Measurements from ENCODE around the gene ADGRL1.
A peak's percentile ranks its signal among the peaks of the same experiment; 100 is the strongest.
"Not testable (repeated sequence)": the region's sequence is repeated elsewhere in the genome, so short reads cannot be mapped to it uniquely, and the experiment has no call there.

ADGRL1 gene

GRCh38 chr19:14218620-14219330 is 12.8 kb upstream of the ADGRL1 start:
- peak in 3 of 4 experiments; percentile 9 to 14 (median 13) for DNase-seq

- peak; percentile 44 to 52 (median 48) for DNase-seq
Measured at GRCh38 chr19:14217886-14218285, 11.9 kb upstream of the ADGRL1 start.

DNA sequence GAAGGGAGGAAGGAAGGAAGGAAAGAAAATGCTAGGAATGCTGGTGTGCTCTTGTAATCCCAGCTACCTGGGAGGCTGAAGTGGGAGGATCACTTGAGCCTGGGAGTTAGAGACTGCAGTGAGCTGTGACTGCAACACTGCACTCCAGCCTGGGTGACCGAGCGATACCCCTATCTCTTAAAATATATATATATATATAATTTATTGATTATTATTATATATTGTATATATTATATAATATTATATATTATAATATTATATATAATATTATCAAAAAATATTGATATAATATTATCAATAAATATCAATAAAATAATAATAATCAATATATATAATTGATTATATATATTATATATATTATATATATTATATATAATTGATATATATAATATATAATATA is 8.6 kb upstream of the ADGRL1 start:
- no peak for DNase-seq

DNA sequence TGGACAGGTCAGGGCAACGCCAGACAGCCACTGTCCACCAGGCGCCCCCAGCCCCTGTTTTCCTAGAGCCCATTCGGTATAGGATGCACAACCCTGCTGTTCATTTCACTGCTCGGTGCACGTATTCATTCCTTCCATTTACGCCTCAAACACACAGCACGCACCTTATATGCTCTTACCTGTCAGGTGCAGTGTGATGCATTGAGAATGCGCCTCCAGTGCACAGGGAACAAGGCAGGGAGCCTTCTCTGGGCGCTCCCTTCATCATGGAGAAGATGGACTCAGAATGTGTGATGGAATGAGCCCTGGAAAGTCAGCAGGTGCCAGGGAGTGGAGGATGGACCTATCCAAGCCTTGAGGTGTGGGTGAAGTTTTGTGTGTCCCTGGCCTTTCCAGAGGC is 4.2 kb upstream of the ADGRL1 start:
- not testable (repeated sequence) for DNase-seq

GRCh38 chr19:14209401-14209800 is 3.4 kb upstream of the ADGRL1 start:
- DNase-seq, result not testable (repeated sequence)

GRCh38 chr19:14208496-14208895 is 2.5 kb upstream of the ADGRL1 start:
- DNase-seq, result peak in 2 of 4 experiments; percentile 22 to 29

GRCh38 chr19:14207796-14208195 is 1.8 kb upstream of the ADGRL1 start:
- not testable (repeated sequence) for DNase-seq

DNA sequence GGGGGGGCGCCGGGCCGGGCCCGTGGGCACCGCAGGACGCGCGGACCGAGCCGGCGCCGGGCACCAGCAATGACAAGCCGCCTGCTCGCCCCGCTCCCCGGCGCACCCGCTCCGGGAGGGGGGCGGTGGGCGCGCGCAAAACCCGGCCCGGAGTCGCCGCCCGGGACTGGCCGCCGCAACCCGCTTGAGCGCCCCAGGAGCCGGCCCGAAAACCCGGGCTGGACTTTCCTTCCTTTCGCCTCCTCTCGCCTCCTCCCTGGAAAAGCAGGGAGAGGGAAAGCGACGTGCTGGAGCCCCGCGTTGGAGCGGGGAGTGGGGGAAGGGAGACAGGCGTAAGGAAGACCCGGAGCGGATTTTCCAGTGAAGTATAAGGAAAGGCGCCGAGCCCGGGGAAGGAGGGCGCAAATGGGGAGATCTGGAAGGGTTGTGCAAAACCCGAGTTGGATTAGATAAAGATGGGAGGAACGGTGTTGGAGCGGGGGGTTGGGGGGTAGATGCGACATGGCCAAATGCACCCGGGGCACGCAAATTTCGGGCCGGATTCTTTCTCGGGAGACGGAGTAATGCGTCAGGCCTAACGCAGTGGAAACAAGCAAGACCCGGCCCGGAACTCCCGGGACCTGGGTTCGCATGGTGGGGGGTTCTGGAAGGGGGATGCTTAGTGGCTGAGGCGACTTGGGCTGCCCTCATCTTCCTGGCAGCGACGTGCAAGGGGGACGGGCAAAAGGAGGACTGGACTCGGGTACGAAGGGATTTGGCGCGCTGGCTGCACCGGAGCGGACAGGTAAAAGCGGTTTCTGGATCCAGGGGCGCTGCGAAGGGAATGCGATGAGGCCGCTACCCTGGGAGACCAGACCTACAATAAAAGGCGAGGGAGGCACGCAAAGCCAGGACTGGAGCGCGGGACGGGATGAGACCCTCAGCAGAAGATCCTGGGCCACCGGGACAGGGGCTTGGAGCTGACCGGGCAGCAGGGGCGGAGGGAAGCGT is 1.1 kb upstream of the ADGRL1 start:
- peak; percentile 73 to 89 (median 75) for DNase-seq

- DNase-seq, result not testable (repeated sequence)
Measured at GRCh38 chr19:14206308-14206707, 339 bp upstream of the ADGRL1 start.

DNA sequence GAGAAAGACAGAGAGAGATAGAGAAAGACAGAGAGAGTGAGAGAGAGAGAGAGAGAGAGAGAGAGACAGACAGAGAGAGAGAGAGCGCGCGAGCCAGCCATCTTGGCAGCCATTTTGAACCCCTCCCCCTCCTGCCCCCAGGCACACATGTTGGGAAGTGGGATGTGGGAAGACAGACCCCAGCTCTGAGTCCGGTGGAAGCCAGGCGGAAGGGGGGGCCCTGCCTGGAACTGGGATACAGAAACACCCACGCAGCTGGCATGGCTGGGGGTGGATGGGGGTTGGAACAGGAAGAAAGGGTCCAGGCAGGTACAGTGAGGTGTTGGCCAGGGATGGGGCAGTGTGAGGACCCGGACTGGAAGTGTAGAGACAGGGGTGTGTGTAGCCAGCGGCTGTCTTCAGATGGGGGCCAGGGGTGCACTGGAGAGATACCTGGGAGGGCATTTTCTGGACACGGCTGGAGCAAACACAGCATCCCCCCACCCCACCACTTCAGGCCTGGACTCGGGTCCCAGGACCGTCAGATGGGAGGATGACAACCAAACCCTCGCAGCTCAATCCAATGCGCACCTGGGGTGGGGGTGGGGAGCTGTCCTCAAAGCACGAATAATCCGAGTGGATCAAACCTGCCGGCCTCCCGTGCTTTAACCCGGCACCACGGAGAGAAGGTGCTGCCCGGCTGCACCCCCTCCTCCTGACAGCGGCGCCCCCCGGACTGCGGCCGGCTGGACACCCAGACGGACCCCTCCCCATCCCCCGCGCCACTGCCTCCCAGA is 1.1 kb downstream of the ADGRL1 start:
- DNase-seq, result not testable (repeated sequence)

- DNase-seq, result not testable (repeated sequence)
Measured at GRCh38 chr19:14204219-14204618, 1.8 kb downstream of the ADGRL1 start.

DNA sequence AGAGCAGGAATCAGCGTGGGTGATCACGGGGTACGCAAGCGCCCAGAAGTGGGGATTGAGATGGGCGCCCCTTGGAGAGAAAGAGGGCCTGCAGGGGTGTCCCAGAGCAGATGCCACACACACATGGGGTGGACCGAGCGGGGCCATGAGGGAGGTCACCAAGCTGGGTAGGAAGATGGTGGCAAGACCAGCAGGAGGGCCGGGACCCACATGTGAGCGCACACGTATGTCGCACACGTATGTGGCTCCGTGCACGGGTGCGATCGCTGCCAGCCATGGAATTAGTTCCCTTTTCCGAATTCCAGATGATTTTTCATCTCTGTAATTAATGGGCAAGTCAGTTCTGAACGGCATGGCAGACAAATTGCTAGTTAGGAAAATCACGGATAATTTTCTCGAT is 2.2 kb downstream of the ADGRL1 start:
- not testable (repeated sequence) for DNase-seq

GRCh38 chr19:14203177-14203576 is 2.8 kb downstream of the ADGRL1 start:
- peak in 3 of 4 experiments; percentile 18 to 51 (median 35) for DNase-seq

DNA sequence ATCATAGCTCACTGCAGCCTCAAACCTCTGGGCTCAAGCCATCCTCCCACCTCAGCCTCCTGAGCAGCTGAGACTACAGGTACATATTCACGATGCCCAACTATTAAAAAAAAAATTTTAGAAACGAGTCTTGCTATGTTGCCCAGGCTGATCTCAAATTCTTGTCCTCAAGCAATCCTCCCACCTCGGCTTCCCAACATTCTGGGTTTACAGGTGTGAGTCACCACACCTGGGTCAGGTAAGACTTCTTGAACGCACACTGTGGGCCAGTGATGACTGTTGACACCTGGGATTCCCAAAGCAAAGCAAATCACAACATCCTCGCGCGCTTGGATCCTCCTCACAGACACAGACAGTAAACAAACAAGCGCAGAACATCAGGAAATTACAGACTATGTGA is 4.5 kb downstream of the ADGRL1 start:
- not testable (repeated sequence) for DNase-seq

DNA sequence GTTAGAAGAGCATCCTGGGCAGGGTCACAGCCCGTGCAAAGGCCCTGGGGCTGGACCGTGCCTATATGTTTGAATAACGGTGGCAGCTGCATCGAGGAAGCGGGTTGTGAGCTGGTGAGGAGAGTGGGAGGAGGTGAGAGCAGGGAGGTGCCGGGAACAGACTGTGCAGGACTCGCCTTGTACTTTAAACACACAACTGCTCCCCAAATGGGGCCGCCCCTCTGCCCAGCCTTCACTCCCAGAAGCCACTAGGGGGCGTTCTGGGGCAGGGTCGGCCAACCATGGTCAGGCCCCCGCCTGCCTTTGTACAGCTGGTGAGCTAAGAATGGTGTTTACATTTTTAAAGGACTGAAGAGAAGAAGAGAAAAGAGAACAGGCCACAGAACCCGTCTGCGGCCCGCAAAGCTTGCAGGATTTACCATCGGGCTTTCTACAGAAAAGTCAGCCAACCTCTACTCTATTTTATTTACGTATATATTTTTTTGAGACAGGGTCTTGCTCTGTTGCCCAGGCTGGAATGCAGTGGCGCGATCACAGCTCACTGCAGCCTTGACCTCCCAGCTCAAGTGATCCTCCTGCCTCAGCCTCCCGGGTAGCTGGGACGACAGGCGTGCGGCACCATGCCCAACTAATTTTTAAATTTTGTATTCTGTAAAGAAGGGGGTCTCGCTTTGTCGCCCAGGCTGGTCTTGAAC is 5.7 kb downstream of the ADGRL1 start:
- peak; percentile 41 to 67 (median 47) for DNase-seq

DNA sequence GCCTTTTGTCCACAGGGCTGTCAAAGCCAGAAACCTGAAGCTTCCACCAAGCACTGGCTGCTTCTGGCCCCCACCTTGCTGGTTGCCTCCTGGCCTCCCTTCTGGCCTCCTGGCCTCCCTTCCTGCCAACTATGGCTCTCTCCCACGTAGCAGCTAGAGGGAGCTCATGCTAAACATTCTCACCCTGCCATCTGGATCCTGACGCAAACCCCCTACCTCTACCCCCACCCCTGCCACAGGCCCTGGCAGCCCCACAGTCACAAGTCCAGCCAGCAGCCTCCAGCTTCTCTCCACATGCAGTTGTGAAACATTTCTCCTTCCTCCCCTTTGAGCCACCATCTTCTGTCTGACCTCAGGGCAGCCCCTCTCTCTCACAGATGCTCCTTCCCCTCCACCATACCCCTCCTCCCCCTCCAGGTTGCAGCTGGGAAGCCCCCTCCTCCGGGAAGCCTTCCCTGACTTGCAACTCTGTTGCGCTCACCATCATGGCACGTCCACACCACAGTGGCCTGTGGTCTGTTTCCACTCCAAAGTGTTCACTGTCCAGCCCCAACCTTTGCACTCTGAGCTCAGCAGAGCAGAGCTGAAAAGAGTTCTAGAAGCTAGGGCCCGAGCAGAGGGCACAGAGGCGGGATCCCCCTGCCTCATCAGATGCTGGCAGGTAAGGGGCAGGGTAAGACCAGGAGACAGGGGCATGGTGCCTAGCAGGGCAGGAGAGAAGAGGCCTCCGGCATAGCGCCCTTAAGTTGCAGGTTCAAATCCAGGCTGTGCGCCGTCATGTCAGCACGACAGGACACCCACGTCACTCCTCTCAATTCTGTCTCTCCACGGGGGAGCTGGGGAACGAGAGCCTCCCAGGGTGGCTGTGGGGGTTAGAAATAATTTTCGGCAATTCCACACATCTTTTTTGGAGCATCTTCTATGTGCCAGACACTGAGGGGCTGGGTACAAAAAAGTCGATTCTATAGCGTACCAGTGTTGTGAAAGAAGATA is 7.3 kb downstream of the ADGRL1 start:
- DNase-seq, result peak in 3 of 4 experiments; percentile 32 to 39 (median 39)

- DNase-seq, result no peak
Measured at GRCh38 chr19:14197882-14198281, 8.1 kb downstream of the ADGRL1 start.

DNA sequence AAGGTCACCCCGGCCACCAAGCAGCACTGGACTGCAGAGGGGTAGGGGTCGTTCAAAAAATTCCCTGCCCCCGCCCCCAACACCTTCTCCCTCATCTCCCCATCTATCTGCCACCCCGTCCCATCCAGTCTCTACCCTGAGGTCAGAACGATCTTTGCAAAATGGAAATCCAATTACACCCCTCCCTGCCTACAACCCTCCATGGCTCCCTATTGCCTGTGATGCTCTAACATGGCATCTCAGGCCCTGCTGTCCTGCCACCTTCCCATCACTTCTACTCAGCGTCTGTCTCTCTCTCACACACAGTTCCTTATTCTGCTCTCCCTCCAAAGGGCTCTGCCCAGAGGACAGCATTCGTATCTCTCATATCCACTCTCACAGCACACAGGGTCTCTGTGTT is 8.7 kb downstream of the ADGRL1 start:
- not testable (repeated sequence) for DNase-seq

DNA sequence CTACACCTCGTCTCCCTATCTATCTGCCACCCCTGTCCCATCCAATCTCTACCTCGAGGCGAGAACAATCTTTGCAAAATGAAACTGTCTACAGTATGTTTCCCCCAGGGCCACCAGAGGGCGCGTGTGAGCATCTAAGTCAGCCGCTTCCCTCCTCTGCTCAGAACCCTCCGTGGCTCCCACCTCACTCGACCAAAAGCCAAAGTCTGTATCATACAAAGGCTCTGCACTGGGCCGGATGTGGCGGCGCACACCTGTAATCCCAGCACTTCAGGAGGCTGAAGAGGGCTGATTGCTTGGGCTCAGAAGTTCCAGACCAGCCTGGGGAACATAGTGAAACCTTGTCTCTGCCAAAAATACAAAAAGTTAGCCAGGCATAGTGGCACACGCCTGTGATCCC is 9.9 kb downstream of the ADGRL1 start:
- peak; percentile 74 to 91 (median 84) for DNase-seq

DNA sequence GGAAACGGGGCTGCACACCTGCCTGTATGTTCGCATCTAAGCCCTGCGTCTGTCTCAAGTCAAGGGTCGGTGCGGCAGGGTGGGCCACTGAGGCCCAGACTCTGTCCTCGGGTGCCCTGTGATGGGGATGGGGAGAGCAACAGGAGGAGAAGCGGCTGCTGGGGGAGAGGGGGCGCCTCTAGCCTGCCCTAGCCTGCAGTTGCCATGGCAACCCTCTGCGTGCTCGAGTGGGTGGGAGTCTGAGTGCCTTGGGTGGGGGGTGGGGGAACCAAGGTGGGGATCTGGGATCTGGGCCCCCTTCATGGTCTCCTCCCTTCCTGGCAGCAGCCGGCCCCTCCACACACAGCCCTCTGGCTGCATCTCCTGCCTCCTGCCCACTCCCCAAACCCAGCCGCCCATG is 10.8 kb downstream of the ADGRL1 start:
- DNase-seq, result not testable (repeated sequence)

DNA sequence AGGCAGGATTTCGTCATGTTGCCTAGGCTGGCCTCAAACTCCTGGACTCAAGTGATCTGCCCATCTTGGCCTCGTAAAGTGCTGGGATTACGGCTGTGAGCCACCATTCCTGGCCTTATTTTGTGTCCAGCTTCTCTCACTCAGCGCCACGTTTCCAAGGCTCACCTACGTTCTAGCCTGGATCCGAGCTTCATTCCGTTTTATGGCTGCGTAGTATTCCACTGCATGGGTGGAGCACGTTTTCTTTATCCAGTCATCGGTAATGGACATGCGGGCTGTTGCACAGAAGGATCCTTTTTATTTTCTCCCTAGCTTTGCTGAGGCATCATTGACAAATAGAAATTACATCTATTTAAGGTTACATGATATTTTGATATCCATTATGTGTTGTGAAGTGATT is 16.6 kb downstream of the ADGRL1 start:
- no peak for DNase-seq
